ENCODE measurements around the gene TMEM179B.

DNA sequence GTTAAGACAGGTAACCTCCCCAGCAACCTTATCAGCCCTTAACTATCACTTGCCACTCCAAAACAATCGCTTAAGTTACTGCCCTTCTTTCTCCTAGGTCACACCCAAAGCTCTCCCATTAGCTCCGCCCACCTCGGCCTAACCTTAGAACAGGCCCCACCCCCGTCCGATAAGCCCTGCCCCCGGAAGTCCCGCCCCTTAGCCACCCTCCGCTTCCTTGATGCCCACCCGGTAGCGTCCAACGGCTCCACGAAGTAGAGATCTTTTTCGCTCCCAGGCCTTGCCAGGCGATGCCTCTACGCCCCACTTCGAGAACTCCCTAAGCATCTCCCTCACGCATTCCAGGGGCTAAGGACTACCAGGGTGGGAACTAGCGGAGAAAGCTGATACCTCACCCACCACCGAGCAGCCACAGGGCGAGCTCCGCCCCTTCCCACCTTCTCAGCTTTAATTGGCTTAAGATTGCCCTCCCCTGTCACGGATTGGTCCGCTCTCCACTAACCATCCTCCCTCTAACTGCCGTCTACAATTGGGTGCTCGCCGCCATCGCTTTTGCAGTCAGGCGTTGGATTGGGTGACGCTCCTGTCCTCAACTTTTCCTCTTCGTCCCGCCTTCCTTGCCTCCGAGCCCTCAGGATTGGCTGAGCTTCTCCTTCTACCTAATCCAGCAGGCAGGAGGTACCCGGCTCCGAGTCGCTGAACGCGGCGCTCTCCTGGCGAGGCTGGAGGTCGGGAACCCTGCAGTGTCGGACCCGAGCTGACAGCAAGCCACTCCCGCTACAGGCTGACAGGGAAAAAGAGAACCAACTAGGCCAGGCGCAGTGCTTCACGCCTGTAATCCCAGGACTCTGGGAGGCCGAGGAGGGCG, 33.2 kb upstream of the TMEM179B start, which contains the start of gene ZBTB3:
- TF ChIP-seq POLR2A (IDR thresholded peaks at IDR 0.05), result peak; percentile 67
- TF ChIP-seq, protein P1, sequence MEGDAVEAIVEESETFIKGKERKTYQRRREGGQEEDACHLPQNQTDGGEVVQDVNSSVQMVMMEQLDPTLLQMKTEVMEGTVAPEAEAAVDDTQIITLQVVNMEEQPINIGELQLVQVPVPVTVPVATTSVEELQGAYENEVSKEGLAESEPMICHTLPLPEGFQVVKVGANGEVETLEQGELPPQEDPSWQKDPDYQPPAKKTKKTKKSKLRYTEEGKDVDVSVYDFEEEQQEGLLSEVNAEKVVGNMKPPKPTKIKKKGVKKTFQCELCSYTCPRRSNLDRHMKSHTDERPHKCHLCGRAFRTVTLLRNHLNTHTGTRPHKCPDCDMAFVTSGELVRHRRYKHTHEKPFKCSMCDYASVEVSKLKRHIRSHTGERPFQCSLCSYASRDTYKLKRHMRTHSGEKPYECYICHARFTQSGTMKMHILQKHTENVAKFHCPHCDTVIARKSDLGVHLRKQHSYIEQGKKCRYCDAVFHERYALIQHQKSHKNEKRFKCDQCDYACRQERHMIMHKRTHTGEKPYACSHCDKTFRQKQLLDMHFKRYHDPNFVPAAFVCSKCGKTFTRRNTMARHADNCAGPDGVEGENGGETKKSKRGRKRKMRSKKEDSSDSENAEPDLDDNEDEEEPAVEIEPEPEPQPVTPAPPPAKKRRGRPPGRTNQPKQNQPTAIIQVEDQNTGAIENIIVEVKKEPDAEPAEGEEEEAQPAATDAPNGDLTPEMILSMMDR (IDR thresholded peaks at IDR 0.05), result no peak

Measured in right lobe of liver (tissue), 4 donors.